Smooth muscle cell of the brain vasculature (primary cell): ENCODE measurements around the gene FAM184A.
"Not testable (repeated sequence)": the region's sequence is repeated elsewhere in the genome, so short reads cannot be mapped to it uniquely, and the experiment has no call there.

Experiments
- DNase-seq: peaks from one replicate; pipeline ENCODE4 v3.0.0-alpha.2; 2012; ENCODE audit warnings: low read depth, low spot score

Gene FAM184A

GRCh38 chr6:119078376-119079282 is at the start of gene FAM184A:
TSS of gene FAM184A (minus strand) at chr6:119078664. CDS start at chr6:119078299, 365 bp downstream.
- no peak for DNase-seq

GRCh38 chr6:119127627-119128026 is 49.2 kb upstream of the FAM184A start:
- DNase-seq, result no peak

GRCh38 chr6:119126826-119127225 is 48.4 kb upstream of the FAM184A start:
- no peak for DNase-seq

GRCh38 chr6:119126140-119126539 is 47.7 kb upstream of the FAM184A start:
- DNase-seq, result no peak

- DNase-seq, result no peak
These were observed 47.1 kb upstream of the FAM184A start for GRCh38 chr6:119125576-119125975.

- no peak for DNase-seq
These were observed 45.8 kb upstream of the FAM184A start for GRCh38 chr6:119124079-119124824.

- DNase-seq, result no peak
These were observed 43.9 kb upstream of the FAM184A start for GRCh38 chr6:119122336-119122735.

GRCh38 chr6:119121367-119121766 is 42.9 kb upstream of the FAM184A start:
- DNase-seq, result no peak

- no peak for DNase-seq
These were observed 41.5 kb upstream of the FAM184A start for GRCh38 chr6:119119989-119120388.

- DNase-seq, result not testable (repeated sequence)
These were observed 40.6 kb upstream of the FAM184A start for GRCh38 chr6:119119062-119119461.

GRCh38 chr6:119116712-119117281 is 38.3 kb upstream of the FAM184A start:
- DNase-seq, result no peak

- no peak for DNase-seq
These were observed 35.5 kb upstream of the FAM184A start for GRCh38 chr6:119113961-119114360.

- no peak for DNase-seq
These were observed 34.5 kb upstream of the FAM184A start for GRCh38 chr6:119112812-119113530.

GRCh38 chr6:119110601-119111548 is 32.4 kb upstream of the FAM184A start:
- DNase-seq, result peak; percentile 33

GRCh38 chr6:119109654-119110325 is 31.3 kb upstream of the FAM184A start:
- DNase-seq, result no peak

GRCh38 chr6:119108076-119108475 is 29.6 kb upstream of the FAM184A start:
- no peak for DNase-seq

- DNase-seq, result no peak
These were observed 26.8 kb upstream of the FAM184A start for GRCh38 chr6:119105282-119105681.

GRCh38 chr6:119102901-119103300 is 24.4 kb upstream of the FAM184A start:
- DNase-seq, result no peak

- DNase-seq, result no peak
These were observed 21.7 kb upstream of the FAM184A start for GRCh38 chr6:119100115-119100514.

- DNase-seq, result not testable (repeated sequence)
These were observed 19.4 kb upstream of the FAM184A start for GRCh38 chr6:119097815-119098361.
